Measurements from ENCODE around the gene BACH2. TPM values are rescaled to one million over a fixed set of nuclear protein-coding genes. Genes with fewer than 3 reads are reported as not detected.

The BACH2 gene
- total RNA-seq, 1 donor from 2014 or later: 3.9 TPM

DNA sequence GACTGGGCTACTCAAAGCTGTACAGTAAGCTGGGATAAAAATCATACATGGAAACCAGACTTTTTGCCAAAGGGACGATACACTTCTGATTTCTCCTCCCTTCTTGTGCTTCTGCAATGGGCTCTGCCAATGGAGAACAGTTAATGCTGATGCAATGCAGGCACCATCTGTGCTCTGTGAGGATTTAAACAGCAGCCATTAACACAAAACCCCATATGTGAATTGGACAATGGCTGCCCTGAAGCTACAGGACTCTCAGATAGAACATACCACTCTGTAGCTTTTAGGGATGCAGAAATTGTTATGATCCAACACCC, 330.5 kb downstream of the BACH2 start:
- DNase-seq (ENCODE audit: low spot score): no peak
- Mint-ChIP-seq H3K4me1 (no peaks in the 10 kb centered on the region), H3K27me3 (ENCODE audit: insufficient read depth, low read depth) (no peaks in the 10 kb centered on the region), H3K9me3 (no peaks in the 10 kb centered on the region), H3K27ac (no peak overlapping the region), H3K36me3 (no peaks in the 10 kb centered on the region), H3K4me3 (no peak overlapping the region)
- Histone ChIP-seq H3K9me3 (ENCODE audit: low read depth) (no peaks in the 10 kb centered on the region), H3K27me3 (no peaks in the 10 kb centered on the region), H3K4me3 (no peak overlapping the region), H3K27ac (no peak overlapping the region), H2AFZ (replicated peaks) (no peak overlapping the region), H3K4me1 (no peaks in the 10 kb centered on the region), H3K36me3 (no peaks in the 10 kb centered on the region), H3K9ac (no peak overlapping the region), H4K20me1 (ENCODE audit: low read depth) (no peaks in the 10 kb centered on the region), H3K79me2 (ENCODE audit: low read depth) (no peaks in the 10 kb centered on the region), H3K4me2 (no peak overlapping the region), H3F3A (ENCODE audit: low read depth) (no peaks in the 10 kb centered on the region)
- TF ChIP-seq, protein P1, sequence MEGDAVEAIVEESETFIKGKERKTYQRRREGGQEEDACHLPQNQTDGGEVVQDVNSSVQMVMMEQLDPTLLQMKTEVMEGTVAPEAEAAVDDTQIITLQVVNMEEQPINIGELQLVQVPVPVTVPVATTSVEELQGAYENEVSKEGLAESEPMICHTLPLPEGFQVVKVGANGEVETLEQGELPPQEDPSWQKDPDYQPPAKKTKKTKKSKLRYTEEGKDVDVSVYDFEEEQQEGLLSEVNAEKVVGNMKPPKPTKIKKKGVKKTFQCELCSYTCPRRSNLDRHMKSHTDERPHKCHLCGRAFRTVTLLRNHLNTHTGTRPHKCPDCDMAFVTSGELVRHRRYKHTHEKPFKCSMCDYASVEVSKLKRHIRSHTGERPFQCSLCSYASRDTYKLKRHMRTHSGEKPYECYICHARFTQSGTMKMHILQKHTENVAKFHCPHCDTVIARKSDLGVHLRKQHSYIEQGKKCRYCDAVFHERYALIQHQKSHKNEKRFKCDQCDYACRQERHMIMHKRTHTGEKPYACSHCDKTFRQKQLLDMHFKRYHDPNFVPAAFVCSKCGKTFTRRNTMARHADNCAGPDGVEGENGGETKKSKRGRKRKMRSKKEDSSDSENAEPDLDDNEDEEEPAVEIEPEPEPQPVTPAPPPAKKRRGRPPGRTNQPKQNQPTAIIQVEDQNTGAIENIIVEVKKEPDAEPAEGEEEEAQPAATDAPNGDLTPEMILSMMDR (IDR thresholded peaks at IDR 0.05): no peak
- no peak for TF ChIP-seq EZH2 (IDR thresholded peaks at IDR 0.05)
- TF ChIP-seq EZH2phosphoT487 (IDR thresholded peaks at IDR 0.05): no peak

DNA sequence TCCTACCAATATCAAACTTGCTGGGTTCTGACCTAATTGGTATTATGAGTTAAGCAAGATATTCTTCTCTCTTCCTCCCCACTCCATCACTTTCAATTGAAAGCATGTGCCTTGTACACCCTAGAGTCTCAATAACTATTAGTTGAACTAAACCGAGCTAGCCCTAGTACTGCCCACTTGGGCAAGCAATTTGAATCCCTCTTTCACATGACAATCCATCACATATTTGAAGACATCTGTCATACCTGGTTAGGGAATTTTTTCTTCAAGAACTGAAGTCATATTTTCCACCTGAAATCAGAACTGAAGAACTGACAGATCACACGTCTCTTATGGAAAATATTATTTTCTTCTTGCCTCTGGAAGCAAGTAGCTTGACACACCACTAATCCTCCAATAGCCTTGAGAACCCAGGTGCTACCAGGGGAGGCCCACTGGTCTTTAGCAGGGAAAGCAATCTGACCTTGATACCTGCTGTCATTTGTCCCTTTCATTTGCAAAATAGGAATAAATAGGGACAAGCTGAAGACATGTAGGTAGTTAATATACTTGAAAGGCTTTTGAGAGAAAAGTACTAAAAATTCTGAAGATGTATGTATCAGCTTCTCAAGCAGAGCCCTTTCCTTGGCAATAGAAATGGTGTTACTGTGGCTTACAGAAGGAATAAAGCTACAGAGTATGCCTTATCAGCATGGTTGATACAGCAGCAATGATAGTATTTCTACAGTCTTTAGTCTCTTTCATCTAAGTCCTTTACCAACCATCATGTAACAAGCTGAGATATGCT, 331.0 kb downstream of the BACH2 start:
- Mint-ChIP-seq H3K9me3 (no peaks in the 10 kb centered on the region), H3K27me3 (ENCODE audit: insufficient read depth, low read depth) (no peaks in the 10 kb centered on the region), H3K36me3 (no peaks in the 10 kb centered on the region), H3K4me1 (no peaks in the 10 kb centered on the region), H3K4me3 (no peak overlapping the region), H3K27ac (no peak overlapping the region)
- H3K79me2 ChIP-seq (ENCODE audit: low read depth): no peaks in the 10 kb centered on the region
- TF ChIP-seq, protein P1 (IDR thresholded peaks at IDR 0.05): no peak
- TF ChIP-seq EZH2 (IDR thresholded peaks at IDR 0.05) (no peak), EZH2phosphoT487 (IDR thresholded peaks at IDR 0.05) (no peak)
- no peaks in the 10 kb centered on the region for H3K9me3 ChIP-seq (ENCODE audit: low read depth)
- no peak overlapping the region for H3K4me3 ChIP-seq
- no peak overlapping the region for H3K4me2 ChIP-seq
- H3K36me3 ChIP-seq: no peaks in the 10 kb centered on the region
- H2AFZ ChIP-seq (replicated peaks): no peak overlapping the region
- H4K20me1 ChIP-seq (ENCODE audit: low read depth): no peaks in the 10 kb centered on the region
- DNase-seq (ENCODE audit: low spot score): no peak
- no peaks in the 10 kb centered on the region for H3K27me3 ChIP-seq
- H3K4me1 ChIP-seq: no peaks in the 10 kb centered on the region
- H3K9ac ChIP-seq: no peak overlapping the region
- H3K27ac ChIP-seq: no peak overlapping the region
- no peaks in the 10 kb centered on the region for H3F3A ChIP-seq (ENCODE audit: low read depth)

DNA sequence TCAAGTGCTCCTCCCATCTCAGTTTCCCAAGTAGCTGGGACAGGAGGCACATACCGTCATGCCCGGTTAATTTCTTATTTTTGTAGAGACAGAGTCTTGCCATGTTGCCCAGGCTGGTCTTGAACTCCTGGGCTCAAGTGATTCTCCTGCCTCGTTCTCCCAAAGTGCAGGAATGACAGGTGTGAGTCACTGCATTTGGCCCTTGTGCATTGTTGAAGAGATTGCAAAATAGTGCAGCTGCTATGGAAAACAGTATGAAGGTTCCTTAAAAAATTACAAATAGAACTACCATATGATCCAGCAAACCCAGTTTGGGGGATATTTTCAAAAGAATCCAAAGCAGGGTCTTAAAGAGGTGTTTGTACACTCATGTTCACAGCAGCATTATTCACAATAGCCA, 333.3 kb downstream of the BACH2 start:
- Histone ChIP-seq H3K4me1 (no peaks in the 10 kb centered on the region), H2AFZ (replicated peaks) (no peak overlapping the region), H4K20me1 (ENCODE audit: low read depth) (no peaks in the 10 kb centered on the region), H3K9me3 (ENCODE audit: low read depth) (no peaks in the 10 kb centered on the region), H3K79me2 (ENCODE audit: low read depth) (no peaks in the 10 kb centered on the region), H3K27ac (no peak overlapping the region), H3K36me3 (no peaks in the 10 kb centered on the region), H3K4me2 (no peak overlapping the region), H3K4me3 (no peak overlapping the region), H3F3A (ENCODE audit: low read depth) (no peaks in the 10 kb centered on the region), H3K27me3 (no peaks in the 10 kb centered on the region), H3K9ac (no peak overlapping the region)
- H3K27me3 Mint-ChIP-seq (ENCODE audit: insufficient read depth, low read depth): peaks cover 2% of the 10 kb centered on the region
- TF ChIP-seq, protein P1 (IDR thresholded peaks at IDR 0.05): no peak
- TF ChIP-seq EZH2phosphoT487 (IDR thresholded peaks at IDR 0.05) (no peak), EZH2 (IDR thresholded peaks at IDR 0.05) (no peak)
- no peak for DNase-seq (ENCODE audit: low spot score)
- H3K9me3 Mint-ChIP-seq: no peaks in the 10 kb centered on the region
- H3K4me3 Mint-ChIP-seq: no peak overlapping the region
- H3K36me3 Mint-ChIP-seq: no peaks in the 10 kb centered on the region
- H3K27ac Mint-ChIP-seq: no peak overlapping the region
- peaks cover 14% of the 10 kb centered on the region for H3K4me1 Mint-ChIP-seq

All from neural progenitor cell (in vitro differentiated cells).